Muscle of leg (tissue), 11 donors: ENCODE measurements around the gene SERAC1. TPM values are rescaled to one million over a fixed set of nuclear protein-coding genes. Genes with fewer than 3 reads are reported as not detected.
A peak's percentile ranks its signal among the peaks of the same experiment; 100 is the strongest.
"Not testable (repeated sequence)": the region's sequence is repeated elsewhere in the genome, so short reads cannot be mapped to it uniquely, and the experiment has no call there.

Experiments
- DNase-seq: peaks from one replicate; pipeline ENCODE4 v3.0.0; 2013
- H3K27ac ChIP-seq: one replicate; pipeline ENCODE4 v1.5.1; 2013; ENCODE audit warnings: mild to moderate bottlenecking, low read length, control low read depth
- H3K27me3 ChIP-seq: one replicate; pipeline ENCODE4 v1.6.1; 2013; ENCODE audit warnings: low read length; ENCODE audit not compliant: control insufficient read depth, insufficient read depth
- H3K36me3 ChIP-seq: one replicate; pipeline ENCODE4 v1.6.1; 2013; ENCODE audit warnings: low read length; ENCODE audit not compliant: control insufficient read depth, insufficient read depth
- H3K4me1 ChIP-seq: one replicate; pipeline ENCODE4 v1.6.1; 2013; ENCODE audit warnings: low read length; ENCODE audit not compliant: control insufficient read depth, insufficient read depth
- H3K4me3 ChIP-seq: one replicate; pipeline ENCODE4 v1.5.1; 2013; ENCODE audit warnings: low read length, control low read depth
- H3K9me3 ChIP-seq: replicated peaks from 2 replicates; pipeline ENCODE4 v1.6.1; 2013; ENCODE audit warnings: low read depth, low read length; ENCODE audit not compliant: control insufficient read depth
- WGBS: methylation state at CpG from one replicate; pipeline ENCODE4 v1.1.5; 2013; ENCODE audit warnings: missing lambda C conversion rate; ENCODE audit not compliant: insufficient coverage; 5-methylcytosine and 5-hydroxymethylcytosine counted together
- polyA plus RNA-seq, 8 donors: library from polyadenylated mRNA; unstranded; fragments of 120-200 nt; gene quantifications; one replicate each; pipeline versions ENCODE4 v1.2.1 to v1.2.3, GENCODE V29; 2013; ENCODE audit warnings: inconsistent platforms in 1 of 8, low replicate concordance in 1 of 8; ENCODE audit not compliant: insufficient read length in 8 of 8, insufficient read depth in 1 of 8
- total RNA-seq: library from RNA; stranded (reverse); fragments of 120-200 nt; gene quantifications from one replicate; pipeline ENCODE4 v1.2.4, GENCODE V29; 2013

Gene SERAC1
- total and polyA plus RNA-seq, 9 donors, result 4.8 to 6.3 (median 5.5) TPM

- Histone ChIP-seq H3K9me3 (no peaks in the 10 kb centered on the region), H3K36me3 (no peaks in the 10 kb centered on the region), H3K27ac (no peak overlapping the region), H3K4me3 (no peak overlapping the region), H3K27me3 (no peaks in the 10 kb centered on the region), H3K4me1 (no peaks in the 10 kb centered on the region)
- 93% methylated on average over 11 of the region's 13 CpGs for WGBS
- no peak for DNase-seq
Observed at GRCh38 chr6:158198461-158198860, 30.4 kb upstream of the SERAC1 start.

- Histone ChIP-seq H3K4me3 (no peak overlapping the region), H3K27ac (no peak overlapping the region), H3K9me3 (no peaks in the 10 kb centered on the region), H3K36me3 (peaks cover 7% of the 10 kb centered on the region), H3K27me3 (no peaks in the 10 kb centered on the region), H3K4me1 (no peaks in the 10 kb centered on the region)
- 50% methylated on average over 1 of the region's 4 CpGs for WGBS
- DNase-seq, result no peak
Observed at GRCh38 chr6:158194487-158195280, 26.6 kb upstream of the SERAC1 start.

- H3K27me3 ChIP-seq, result no peaks in the 10 kb centered on the region
- no peak overlapping the region for H3K27ac ChIP-seq
- no peaks in the 10 kb centered on the region for H3K9me3 ChIP-seq
- no peaks in the 10 kb centered on the region for H3K4me1 ChIP-seq
- DNase-seq, result no peak
- WGBS, result no CpG with 5 or more reads among the region's 4 CpGs
- peaks cover 12% of the 10 kb centered on the region for H3K36me3 ChIP-seq
- no peak overlapping the region for H3K4me3 ChIP-seq
Observed at GRCh38 chr6:158191761-158192160, 23.7 kb upstream of the SERAC1 start.

GRCh38 chr6:158191032-158191431, 23.0 kb upstream of the SERAC1 start:
- Histone ChIP-seq H3K36me3 (peaks cover 12% of the 10 kb centered on the region), H3K4me1 (no peaks in the 10 kb centered on the region), H3K27ac (no peak overlapping the region), H3K9me3 (no peaks in the 10 kb centered on the region), H3K4me3 (no peak overlapping the region), H3K27me3 (no peaks in the 10 kb centered on the region)
- no peak for DNase-seq
- WGBS, result no CpG with 5 or more reads among the region's 1 CpG

- Histone ChIP-seq H3K27ac (no peak overlapping the region), H3K4me1 (no peaks in the 10 kb centered on the region), H3K27me3 (no peaks in the 10 kb centered on the region), H3K9me3 (no peaks in the 10 kb centered on the region), H3K36me3 (peaks cover 12% of the 10 kb centered on the region), H3K4me3 (no peak overlapping the region)
- DNase-seq, result peak; percentile 32
- WGBS, result 88% methylated on average over 1 of the region's 3 CpGs
Observed at GRCh38 chr6:158188591-158188990, 20.5 kb upstream of the SERAC1 start.

- H3K27ac ChIP-seq, result no peak overlapping the region
- H3K36me3 ChIP-seq, result peaks cover 5% of the 10 kb centered on the region
- no peak overlapping the region for H3K4me3 ChIP-seq
- no peaks in the 10 kb centered on the region for H3K4me1 ChIP-seq
- no peaks in the 10 kb centered on the region for H3K9me3 ChIP-seq
- no peaks in the 10 kb centered on the region for H3K27me3 ChIP-seq
- 78% methylated on average over 3 of the region's 8 CpGs for WGBS
- DNase-seq, result no peak
Observed at GRCh38 chr6:158185729-158186456, 17.8 kb upstream of the SERAC1 start.

- Histone ChIP-seq H3K4me1 (no peaks in the 10 kb centered on the region), H3K27ac (no peak overlapping the region), H3K4me3 (no peak overlapping the region), H3K36me3 (peaks cover 5% of the 10 kb centered on the region), H3K9me3 (no peaks in the 10 kb centered on the region), H3K27me3 (no peaks in the 10 kb centered on the region)
- DNase-seq, result no peak
Observed at GRCh38 chr6:158184608-158185007, 16.5 kb upstream of the SERAC1 start.

GRCh38 chr6:158183174-158183972, 15.3 kb upstream of the SERAC1 start:
- not testable (repeated sequence) for H3K4me1 ChIP-seq, H3K27me3 ChIP-seq, H3K36me3 ChIP-seq, H3K9me3 ChIP-seq, DNase-seq, H3K4me3 ChIP-seq, H3K27ac ChIP-seq
- WGBS, result 79% methylated on average over 9 of the region's 16 CpGs

- not testable (repeated sequence) for H3K36me3 ChIP-seq, H3K4me1 ChIP-seq, DNase-seq, H3K27ac ChIP-seq, H3K4me3 ChIP-seq, H3K27me3 ChIP-seq, H3K9me3 ChIP-seq
- WGBS, result no CpG with 5 or more reads among the region's 3 CpGs
Observed at GRCh38 chr6:158177712-158178111, 9.7 kb upstream of the SERAC1 start.

- peaks cover 6% of the 10 kb centered on the region for H3K4me1 ChIP-seq
- H3K9me3 ChIP-seq, result no peaks in the 10 kb centered on the region
- peak overlapping the region; percentile 45 for H3K27ac ChIP-seq
- H3K27me3 ChIP-seq, result no peaks in the 10 kb centered on the region
- no peak for DNase-seq
- H3K4me3 ChIP-seq, result no peak overlapping the region
- peaks cover 9% of the 10 kb centered on the region for H3K36me3 ChIP-seq
- no CpG with 5 or more reads among the region's 3 CpGs for WGBS
Observed at GRCh38 chr6:158175111-158175510, 7.0 kb upstream of the SERAC1 start.
